ENCODE results near the gene ASIC1. TPM values are rescaled to one million over a fixed set of nuclear protein-coding genes. Genes with fewer than 3 reads are reported as not detected.

Gene ASIC1
- total and polyA plus RNA-seq, 2 of the 4 experiments (the other 2 are of a cell fraction) = 1.6 to 9.9 TPM

- TF ChIP-seq SMC3 (IDR thresholded peaks at IDR 0.05; ENCODE audit: low read depth, low read length) (no peak), CHD1 (IDR thresholded peaks at IDR 0.05; ENCODE audit: low read depth, low read length) (no peak)
Measured at GRCh38 chr12:50057896-50058670, 687 bp downstream of the ASIC1 start (continued).

GRCh38 chr12:50058743-50059312 lies 1.4 kb downstream of the ASIC1 start:
- no peaks in the 10 kb centered on the region; a peak in 1 of 4 replicates for H3K79me1 ChIP-seq (ENCODE audit: low read depth in 1 of 2, low read length in 2 of 2)
- no peak overlapping the region for H3K56ac ChIP-seq (ENCODE audit: extremely low read depth, insufficient read depth, low read length)
- no peak overlapping the region for H3K23ac ChIP-seq (ENCODE audit: low read depth, low read length)
- no peaks in the 10 kb centered on the region for H3K9me1 ChIP-seq (ENCODE audit: insufficient read depth, low read length)
- no peak overlapping the region for H2BK5ac ChIP-seq (ENCODE audit: low read depth, low read length, poor library complexity, severe bottlenecking)
- H2AK9ac ChIP-seq (replicated peaks; ENCODE audit: low read depth, low read length, poor library complexity) = no peak overlapping the region
- H3K36me3 ChIP-seq (ENCODE audit: control insufficient read depth, insufficient read depth, low read length) = 0 out of 2 replicates have a peak, but pooled peaks cover 3% of the 10 kb centered on the region
- no peak overlapping the region for H4K5ac ChIP-seq (ENCODE audit: low read depth, low read length)
- no peak overlapping the region for H3K18ac ChIP-seq (ENCODE audit: low read depth, low read length)
- ChIA-PET POLR2A (ENCODE audit: unreplicated experiment) (no interaction called here), CTCF (interaction anchor here (0.7 to 1.7 kb wide), 2 partner anchors 91 to 261 kb away, joined by 6 to 7 read pairs; no protein-coding TSS in a partner anchor)
- peaks cover 13% of the 10 kb centered on the region for H3K27me3 ChIP-seq (ENCODE audit: control insufficient read depth, insufficient read depth, low read length)
- no peak overlapping the region for H3K4me2 ChIP-seq (ENCODE audit: low read depth, low read length)
- H4K91ac ChIP-seq (ENCODE audit: insufficient read depth, low read depth, low read length) = no peak overlapping the region
- H3K9ac ChIP-seq (ENCODE audit: low read depth, low read length) = no peak overlapping the region
- H3K14ac ChIP-seq (replicated peaks; ENCODE audit: low read depth, low read length) = no peak overlapping the region
- no peak for TF ChIP-seq RFX5 (IDR thresholded peaks at IDR 0.05; ENCODE audit: low read depth, low read length)
- in situ Hi-C loops (cut with MboI; ENCODE audit: low sequenced_read_pairs) (loop anchor here (5.0 kb wide), 1 partner anchor 87 kb away; the partner anchor contains the start of gene AQP6), dilution Hi-C loops (cut with HindIII; ENCODE audit: low sequenced_read_pairs, unreplicated experiment) (no loop called here), intact Hi-C loops (cut with micrococcal nuclease) (no loop called here)
- no peak for DNase-seq
- no TSS peak for BruUV-seq (replicated peaks)
- peaks cover 9% of the 10 kb centered on the region for H3K4me1 ChIP-seq (ENCODE audit: control insufficient read depth, insufficient read depth, low read length)
- no peak overlapping the region for H2BK15ac ChIP-seq (ENCODE audit: low read depth, low read length)
- ATAC-seq (ENCODE audit: low read depth) = no peak
- WGBS, 2 experiments (ENCODE audit: extremely low coverage in 2 of 2, insufficient read length in 1 of 2) = 90% methylated on average over 15 of the region's 15 CpGs; no CpG with 5 or more reads in 1 of the 2 experiments
- H3K9me3 ChIP-seq (ENCODE audit: control insufficient read depth, insufficient read depth, low read length) = no peaks in the 10 kb centered on the region
- no peak overlapping the region for H2BK120ac ChIP-seq (ENCODE audit: low read depth, low read length)
- H2AFZ ChIP-seq (replicated peaks; ENCODE audit: low read length, poor library complexity) = no peak overlapping the region
- H3K27ac ChIP-seq (ENCODE audit: insufficient read depth, low read length) = no peak overlapping the region
- peaks cover 7% of the 10 kb centered on the region; the same call in 1 of the 2 replicates for H4K20me1 ChIP-seq (ENCODE audit: insufficient read depth, low read length)
- H3K4me3 ChIP-seq (ENCODE audit: insufficient read depth, low read depth, low read length) = no peak overlapping the region
- no peak overlapping the region for H3K4ac ChIP-seq (ENCODE audit: low read depth, low read length)
- no peak overlapping the region for H2BK20ac ChIP-seq (ENCODE audit: low read depth, low read length)
- peak overlapping the region; percentile 43; the same call in 1 of the 2 replicates for H2AK5ac ChIP-seq (ENCODE audit: low read depth, low read length)
- H4K8ac ChIP-seq (ENCODE audit: low read depth in 2 of 2, low read length in 2 of 2) = no peak overlapping the region

All from IMR-90 (cell line).